Measurements from ENCODE around the gene RASSF7. TPM values are rescaled to one million over a fixed set of nuclear protein-coding genes. Genes with fewer than 3 reads are reported as not detected.
A peak's percentile ranks its signal among the peaks of the same experiment; 100 is the strongest.

Gene RASSF7
- total RNA-seq, 1 donor from 2014 or later, result 21.3 TPM

DNA sequence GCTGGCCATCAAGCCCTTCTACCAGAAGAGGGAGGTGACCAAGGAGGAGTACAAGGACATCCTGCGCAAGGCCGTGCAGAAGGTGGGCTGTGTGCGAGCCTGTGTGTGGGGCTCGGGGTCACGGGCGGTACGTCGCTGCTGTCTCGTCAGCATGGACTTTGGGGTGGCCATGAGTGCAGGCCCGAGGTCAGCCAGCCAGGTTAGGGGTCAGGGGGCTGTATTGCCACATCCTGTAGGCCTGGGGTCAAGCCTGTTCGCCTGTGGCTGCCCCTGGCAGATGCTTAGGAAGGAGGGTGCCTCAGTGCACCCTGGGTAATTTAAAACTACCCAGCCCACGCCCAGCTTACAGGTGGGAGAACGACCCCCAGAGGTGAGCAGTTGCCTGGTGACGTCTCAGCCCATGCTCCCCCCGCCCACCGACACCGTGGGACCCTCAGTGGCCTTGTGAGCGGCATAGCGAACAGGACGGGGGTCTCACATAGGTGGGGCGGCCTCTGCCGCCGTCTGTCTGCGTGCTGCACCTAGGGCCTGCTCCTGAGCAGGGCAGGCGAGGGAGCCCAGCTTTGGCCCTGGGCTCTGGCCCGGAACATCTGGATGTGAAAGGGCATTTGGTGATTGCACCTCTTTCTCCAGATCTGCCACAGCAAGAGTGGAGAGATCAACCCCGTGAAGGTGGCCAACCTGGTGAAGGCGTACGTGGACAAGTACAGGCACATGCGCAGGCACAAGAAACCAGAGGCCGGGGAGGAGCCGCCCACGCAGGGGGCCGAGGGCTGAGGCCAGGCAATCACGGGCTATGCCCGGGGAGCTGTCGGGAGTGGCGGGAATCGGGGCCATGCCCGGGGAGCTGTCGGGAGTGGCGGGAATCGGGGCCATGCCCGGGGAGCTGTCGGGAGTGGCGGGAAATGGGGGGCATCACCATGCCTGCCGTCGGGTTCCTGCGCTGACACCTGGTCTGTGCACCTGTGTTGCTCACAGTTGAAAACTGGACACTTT lies 50.5 kb downstream of the RASSF7 start:
- no peak for DNase-seq

DNA sequence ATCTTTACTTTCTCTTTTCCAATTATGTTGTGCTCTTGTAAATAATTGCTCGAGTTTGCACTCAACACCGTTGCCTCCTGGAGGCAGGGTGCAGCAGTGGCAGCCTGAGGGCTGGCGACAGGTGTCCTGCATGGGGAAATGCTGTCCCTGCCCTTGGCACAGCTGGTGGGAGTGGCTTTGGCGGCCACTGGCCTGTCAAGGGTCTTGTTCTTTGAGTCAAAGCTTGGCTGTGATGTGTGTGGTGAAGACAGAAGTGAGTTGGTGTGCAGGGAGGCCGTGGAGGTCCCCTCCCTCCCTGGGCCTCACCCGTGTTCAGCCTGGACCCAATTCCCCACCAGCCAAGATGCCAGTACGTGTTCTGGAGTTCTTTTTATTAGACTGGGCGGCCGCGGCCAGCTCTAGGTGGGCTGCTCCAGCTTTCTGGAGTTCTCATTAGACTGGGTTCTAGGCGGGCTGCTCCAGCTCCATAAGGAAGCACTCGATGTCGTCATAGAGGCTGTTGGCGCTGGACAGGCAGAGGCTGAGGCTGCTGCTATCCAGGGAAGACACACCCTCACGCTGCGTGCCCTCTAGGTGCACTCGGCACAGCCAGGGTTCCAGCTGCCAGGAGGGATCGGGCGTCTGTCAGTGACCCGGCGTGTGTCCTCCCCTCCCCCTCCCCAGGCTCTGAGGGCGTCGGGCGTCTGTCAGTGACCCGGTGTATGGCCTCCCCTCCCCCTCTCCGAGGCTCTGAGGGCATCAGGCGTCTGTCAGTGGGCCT lies 51.6 kb downstream of the RASSF7 start:
- peak; percentile 45 for DNase-seq

DNA sequence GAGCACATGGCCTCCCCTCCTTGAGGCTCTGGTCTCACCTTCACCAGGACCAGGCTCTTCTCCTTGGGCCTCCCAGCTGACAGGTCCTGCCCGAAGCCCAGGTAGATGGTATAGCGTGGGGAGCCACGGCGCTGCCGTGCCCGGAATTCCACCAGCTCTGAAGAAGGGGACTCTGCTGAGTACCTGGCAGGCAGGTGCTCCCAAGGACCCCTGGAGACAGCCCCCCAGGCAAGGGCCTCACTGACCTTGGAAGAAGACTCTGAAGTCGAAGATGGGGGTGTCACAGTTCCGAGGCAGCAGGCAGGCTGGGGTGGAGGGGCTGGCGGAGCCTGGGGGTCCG lies 52.2 kb downstream of the RASSF7 start:
- no peak for DNase-seq

DNA sequence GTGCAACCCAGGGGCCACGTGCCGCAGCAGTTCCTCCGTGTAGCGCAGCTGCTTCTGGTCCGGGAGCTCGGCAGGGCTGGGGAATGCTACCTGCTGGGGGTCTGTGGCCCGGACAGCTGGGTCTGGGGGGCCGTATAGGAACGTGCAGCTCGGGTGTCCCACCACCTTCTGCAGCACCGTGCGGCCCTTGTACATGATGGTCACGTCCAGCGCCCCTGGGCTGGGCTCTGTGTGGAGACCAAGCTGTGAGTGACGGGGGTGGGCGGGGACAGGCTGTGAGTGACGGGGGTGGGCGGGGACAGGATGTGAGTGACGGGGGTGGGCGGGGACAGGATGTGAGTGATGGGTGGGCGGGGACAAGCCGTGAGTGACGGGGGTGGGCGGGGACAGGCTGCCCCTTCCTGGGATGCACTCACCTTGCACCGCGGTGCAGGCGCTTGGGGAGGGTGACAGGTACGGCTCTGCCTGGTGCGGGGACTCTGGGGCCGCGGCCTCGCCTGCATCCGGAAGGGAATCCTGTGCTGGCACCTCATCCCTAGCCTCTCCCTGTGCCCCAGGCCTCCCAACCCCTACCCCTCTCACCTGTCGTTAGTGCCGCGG lies 52.7 kb downstream of the RASSF7 start:
- peak; percentile 80 for DNase-seq

Other genes with a start within 250 kb of the RASSF7 start
- gene IFITM1, start 246.9 kb upstream of the RASSF7 start, total RNA-seq, result 0.37 and 3.4 TPM in 2 replicates
- gene IFITM3, start 240.1 kb upstream of the RASSF7 start, total RNA-seq, result 41.4 and 80.2 TPM in 2 replicates
- gene B4GALNT4, start 191.5 kb upstream of the RASSF7 start, total RNA-seq, result 0.42 and 5.6 TPM in 2 replicates
- 0.09 and 0.68 TPM in 2 replicates for gene PKP3, start 166.8 kb upstream of the RASSF7 start, total RNA-seq
- gene SIGIRR, start 146.0 kb upstream of the RASSF7 start, total RNA-seq, result 43.2 and 52.2 TPM in 2 replicates
- 0.42 and 10.7 TPM in 2 replicates for gene ANO9, start 119.0 kb upstream of the RASSF7 start, total RNA-seq
- 34.5 and 50.2 TPM in 2 replicates for gene PTDSS2, start 110.7 kb upstream of the RASSF7 start, total RNA-seq
- 257 and 310 TPM in 2 replicates for gene RNH1, start 53.7 kb upstream of the RASSF7 start, total RNA-seq
- 51.6 and 70.2 TPM in 2 replicates for gene HRAS, start 25.4 kb upstream of the RASSF7 start, total RNA-seq
- gene LRRC56, start 23.4 kb upstream of the RASSF7 start, total RNA-seq, result 0.56 and 0.68 TPM in 2 replicates
- gene LMNTD2, start 232 bp upstream of the RASSF7 start, total RNA-seq, result 1.3 and 2.6 TPM in 2 replicates
- 27.7 and 31.4 TPM in 2 replicates for gene PHRF1, start 15.5 kb downstream of the RASSF7 start, total RNA-seq
- gene IRF7, start 55.0 kb downstream of the RASSF7 start, total RNA-seq, result 16.8 and 24.2 TPM in 2 replicates
- not detected in 2 replicates for gene CDHR5, start 64.0 kb downstream of the RASSF7 start, total RNA-seq
- not detected in 2 replicates for gene SCT, start 66.2 kb downstream of the RASSF7 start, total RNA-seq
- under 0.01 TPM in 1 of 2 replicates, not detected in the other for gene DRD4, start 76.3 kb downstream of the RASSF7 start, total RNA-seq
- 36.8 and 40.8 TPM in 2 replicates for gene DEAF1, start 134.3 kb downstream of the RASSF7 start, total RNA-seq
- gene TMEM80, start 134.8 kb downstream of the RASSF7 start, total RNA-seq, result 10.7 and 12.4 TPM in 2 replicates
- gene EPS8L2, start 145.3 kb downstream of the RASSF7 start, total RNA-seq, result 2.7 and 3.1 TPM in 2 replicates
- gene TALDO1, start 186.5 kb downstream of the RASSF7 start, total RNA-seq, result 115 and 149 TPM in 2 replicates
- 19.6 and 23.4 TPM in 2 replicates for gene GATD1, start 216.5 kb downstream of the RASSF7 start, total RNA-seq
- gene CEND1, start 229.1 kb downstream of the RASSF7 start, total RNA-seq, result 0.14 and 0.17 TPM in 2 replicates
- 7.1 and 13.6 TPM in 2 replicates for gene SLC25A22, start 237.3 kb downstream of the RASSF7 start, total RNA-seq
- gene PIDD1, start 244.3 kb downstream of the RASSF7 start, total RNA-seq, result 7.8 and 12.1 TPM in 2 replicates
- gene RPLP2, start 249.0 kb downstream of the RASSF7 start, total RNA-seq, result 199 and 232 TPM in 2 replicates

Measured in dermis blood vessel endothelial cell (primary cell).